Measurements from ENCODE around the gene KDM4B. TPM values are rescaled to one million over a fixed set of nuclear protein-coding genes. Genes with fewer than 3 reads are reported as not detected.

KDM4B gene
- total RNA-seq, 1 donor from 2014 or later = 153 TPM

GRCh38 chr19:4976401-4977298, 7.7 kb downstream of the KDM4B start:
- H3K36me3 Mint-ChIP-seq (ENCODE audit: unreplicated experiment) = no peaks in the 10 kb centered on the region

DNA sequence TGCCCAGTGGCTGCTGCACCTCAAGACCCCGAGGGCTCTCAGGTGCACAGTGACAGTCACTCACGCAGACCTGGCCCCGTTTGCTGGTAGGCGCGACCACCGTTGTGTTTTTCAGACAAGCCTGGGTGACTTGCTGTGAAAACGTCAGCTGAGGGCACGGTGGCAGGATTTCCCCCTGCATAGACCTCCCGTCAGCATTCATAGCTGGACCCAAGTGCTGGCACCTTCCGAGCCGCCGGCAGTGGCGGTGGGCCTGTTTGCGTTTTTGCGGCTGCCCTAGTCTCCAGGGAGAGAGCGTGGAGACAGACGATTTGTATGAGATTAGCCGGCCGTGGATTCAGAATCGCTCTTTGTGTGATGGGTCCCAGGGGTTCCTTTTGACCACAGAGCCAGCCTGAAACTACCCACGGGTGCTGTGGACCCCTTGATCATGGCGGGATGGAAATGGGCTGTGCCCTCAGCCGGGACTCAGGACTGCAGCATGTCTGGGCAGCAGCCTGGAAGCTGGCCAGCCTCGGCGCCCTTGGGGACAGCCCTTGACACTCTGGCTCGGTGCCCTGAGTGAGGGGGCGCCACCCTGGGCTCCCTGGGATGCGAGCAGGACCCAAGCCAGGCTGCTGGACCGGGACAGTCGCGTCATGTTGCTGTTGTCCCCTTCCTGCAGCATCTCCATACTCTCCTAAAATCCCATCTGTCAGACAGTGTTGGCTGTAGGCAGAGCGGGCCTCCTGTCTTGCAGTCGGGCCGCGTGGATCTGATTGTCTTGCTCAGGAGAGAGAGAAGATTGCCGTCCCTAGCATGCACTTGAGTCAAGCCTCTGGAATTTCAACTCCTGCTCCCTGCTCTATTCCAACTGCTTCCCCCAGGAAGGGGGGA, 8.6 kb downstream of the KDM4B start:
- peak overlapping the region; percentile 85 for H3K4me3 Mint-ChIP-seq (ENCODE audit: unreplicated experiment)
- DNase-seq = no peak

More at GRCh38 chr19:4976401-4977298, 7.7 kb downstream of the KDM4B start:
- H3K4me1 Mint-ChIP-seq (ENCODE audit: low read depth, unreplicated experiment) = peaks cover 40% of the 10 kb centered on the region
- DNase-seq = peak; percentile 53
- peaks cover 6% of the 10 kb centered on the region for H3K27me3 Mint-ChIP-seq (ENCODE audit: unreplicated experiment)
- peak overlapping the region; percentile 85 for H3K4me3 Mint-ChIP-seq (ENCODE audit: unreplicated experiment)
- H3K27ac Mint-ChIP-seq (ENCODE audit: unreplicated experiment) = peak overlapping the region; percentile 95
- H3K9me3 Mint-ChIP-seq (ENCODE audit: unreplicated experiment) = peaks cover 10% of the 10 kb centered on the region
- no peak for TF ChIP-seq CTCF (IDR thresholded peaks at IDR 0.05; ENCODE audit: partially characterized antibody, unreplicated experiment)

DNA sequence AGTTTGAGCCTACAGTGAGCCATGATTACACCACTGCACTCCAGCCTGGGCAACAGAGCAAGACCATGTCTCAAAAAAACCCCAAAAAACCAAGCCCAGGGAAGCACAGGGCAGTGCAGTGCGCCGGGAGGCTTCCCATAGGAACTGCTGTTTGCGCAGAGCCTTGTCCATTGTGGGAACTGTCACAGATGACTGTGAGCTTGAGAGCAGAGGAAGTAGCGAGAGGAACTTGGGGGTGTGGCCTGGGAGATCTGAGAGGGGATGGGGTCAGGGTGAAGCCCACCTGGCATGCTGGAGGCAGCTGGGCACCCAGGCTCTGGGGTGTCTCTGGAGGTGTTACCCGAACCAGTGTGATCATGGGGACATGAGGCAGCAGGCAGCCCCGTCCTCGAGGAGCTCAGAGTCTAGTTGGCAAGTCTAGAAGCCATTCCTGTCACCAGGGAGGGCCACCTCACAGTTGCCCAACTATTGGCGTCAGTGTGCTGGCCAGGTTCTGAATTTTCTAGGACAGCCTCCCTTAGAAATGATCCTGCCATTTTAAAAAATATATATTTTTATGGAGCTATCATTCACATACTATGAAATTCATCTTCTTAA, 10.4 kb downstream of the KDM4B start:
- peaks cover 41% of the 10 kb centered on the region for H3K4me1 Mint-ChIP-seq (ENCODE audit: low read depth, unreplicated experiment)
- no peak for DNase-seq
- peaks cover 3% of the 10 kb centered on the region for H3K27me3 Mint-ChIP-seq (ENCODE audit: unreplicated experiment)
- no peak for TF ChIP-seq CTCF (IDR thresholded peaks at IDR 0.05; ENCODE audit: partially characterized antibody, unreplicated experiment)
- no peak overlapping the region for H3K4me3 Mint-ChIP-seq (ENCODE audit: unreplicated experiment)
- H3K36me3 Mint-ChIP-seq (ENCODE audit: unreplicated experiment) = no peaks in the 10 kb centered on the region
- H3K27ac Mint-ChIP-seq (ENCODE audit: unreplicated experiment) = peak overlapping the region; percentile 75
- peaks cover 11% of the 10 kb centered on the region for H3K9me3 Mint-ChIP-seq (ENCODE audit: unreplicated experiment)

More for the DNA sequence above, 8.6 kb downstream of the KDM4B start:
- H3K27me3 Mint-ChIP-seq (ENCODE audit: unreplicated experiment) = peaks cover 3% of the 10 kb centered on the region
- H3K36me3 Mint-ChIP-seq (ENCODE audit: unreplicated experiment) = no peaks in the 10 kb centered on the region
- H3K9me3 Mint-ChIP-seq (ENCODE audit: unreplicated experiment) = peaks cover 10% of the 10 kb centered on the region
- H3K27ac Mint-ChIP-seq (ENCODE audit: unreplicated experiment) = peak overlapping the region; percentile 95
- TF ChIP-seq CTCF (IDR thresholded peaks at IDR 0.05; ENCODE audit: partially characterized antibody, unreplicated experiment) = no peak
- peaks cover 36% of the 10 kb centered on the region for H3K4me1 Mint-ChIP-seq (ENCODE audit: low read depth, unreplicated experiment)

DNA sequence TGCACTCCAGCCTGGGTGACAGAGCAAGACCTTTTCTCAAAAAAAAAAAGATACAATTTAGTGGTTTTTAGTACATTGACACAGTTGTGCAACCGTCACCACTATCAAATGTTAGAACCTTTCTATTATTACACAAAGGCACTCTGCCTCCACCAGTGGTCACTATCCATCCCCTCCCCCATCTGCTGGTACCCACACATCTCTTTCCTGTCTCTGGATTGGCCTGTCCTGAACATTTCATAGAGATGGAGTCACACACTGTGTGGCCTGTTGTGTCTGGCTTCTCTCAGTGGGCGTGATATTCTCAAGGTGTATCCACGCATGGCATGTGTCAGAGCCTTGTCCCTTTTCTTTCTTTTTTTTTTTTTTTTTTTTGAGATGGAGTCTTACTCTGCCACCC, 11.2 kb downstream of the KDM4B start:
- Mint-ChIP-seq H3K4me3 (ENCODE audit: unreplicated experiment) (no peak overlapping the region), H3K4me1 (ENCODE audit: low read depth, unreplicated experiment) (peaks cover 42% of the 10 kb centered on the region), H3K27ac (ENCODE audit: unreplicated experiment) (peak overlapping the region; percentile 52), H3K36me3 (ENCODE audit: unreplicated experiment) (no peaks in the 10 kb centered on the region), H3K27me3 (ENCODE audit: unreplicated experiment) (peaks cover 5% of the 10 kb centered on the region), H3K9me3 (ENCODE audit: unreplicated experiment) (peaks cover 11% of the 10 kb centered on the region)
- TF ChIP-seq CTCF (IDR thresholded peaks at IDR 0.05; ENCODE audit: partially characterized antibody, unreplicated experiment) = no peak
- DNase-seq = no peak

All from glutamatergic neuron (in vitro differentiated cells).